Small intestine (tissue), 7 donors: Measurements from ENCODE around the gene SDHB. TPM values are rescaled to one million over a fixed set of nuclear protein-coding genes. Genes with fewer than 3 reads are reported as not detected.

ENCODE experiments used
- DNase-seq, 2 donors: peaks; one replicate each; pipeline versions ENCODE4 v3.0.0 to v3.0.0-alpha.2; 2013
- FAIRE-seq: peaks from 2 replicates; lab custom pipeline; 2012; peaks lifted over from hg19 to GRCh38; lab: Jason Lieb, UNC
- H3K27ac ChIP-seq, 3 donors: one replicate each; pipeline ENCODE4 v1.5.1; 2013; ENCODE audit warnings: low read length in 2 of 3, mild to moderate bottlenecking in 2 of 3, control low read depth in 1 of 3, inconsistent platforms in 1 of 3, low read depth in 1 of 3, moderate library complexity in 1 of 3
- H3K27me3 ChIP-seq, 3 donors: one replicate each; pipeline ENCODE4 v1.6.1; 2013; ENCODE audit warnings: low read length in 3 of 3, inconsistent platforms in 1 of 3; ENCODE audit not compliant: control insufficient read depth in 3 of 3, insufficient read depth in 3 of 3
- H3K36me3 ChIP-seq, 3 donors: one replicate each; pipeline ENCODE4 v1.6.1; 2013; ENCODE audit warnings: low read length in 3 of 3, inconsistent platforms in 1 of 3, low read depth in 1 of 3, mild to moderate bottlenecking in 1 of 3, moderate library complexity in 1 of 3; ENCODE audit not compliant: control insufficient read depth in 3 of 3, insufficient read depth in 2 of 3
- H3K4me1 ChIP-seq, 3 donors: one replicate each; pipeline ENCODE4 v1.6.1; 2013; ENCODE audit warnings: low read length in 2 of 3, inconsistent platforms in 1 of 3, low read depth in 1 of 3, mild to moderate bottlenecking in 1 of 3, moderate library complexity in 1 of 3; ENCODE audit not compliant: control insufficient read depth in 3 of 3, insufficient read depth in 2 of 3
- H3K4me3 ChIP-seq, 3 donors: one replicate each; pipeline ENCODE4 v1.5.1; 2013; ENCODE audit warnings: low read length in 3 of 3, control low read depth in 1 of 3, inconsistent platforms in 1 of 3, low read depth in 1 of 3, mild to moderate bottlenecking in 1 of 3, moderate library complexity in 1 of 3
- H3K9me3 ChIP-seq, 2 donors: one replicate each; pipeline ENCODE4 v1.6.1; 2013; ENCODE audit warnings: low read depth in 1 of 2, low read length in 1 of 2; ENCODE audit not compliant: control insufficient read depth in 2 of 2, insufficient read depth in 1 of 2
- WGBS, 3 donors: extraction: QIAGEN DNeasy Blood & Tissue Kit; methylation state at CpG; one replicate each; pipeline ENCODE4 v1.1.7; 2013; 5-methylcytosine and 5-hydroxymethylcytosine counted together
- polyA plus RNA-seq, 4 donors: library from polyadenylated mRNA; stranded (reverse) in 3 of 4; unstranded in 1 of 4; fragments of 200-250 nt in 3 of 4; fragments of 120-200 nt in 1 of 4; gene quantifications; one replicate each; pipeline versions ENCODE4 v1.2.1 to v1.2.3, GENCODE V29; 2013
- donor health status: healthy with polysubstance abuse.
- donor health status: control.
- donor health status: control.
- donor health status: Bipolar disorder and iron deficiency.
- donor health status: healthy.

SDHB gene
- polyA plus RNA-seq, 4 donors = 145 to 380 (median 224) TPM

GRCh38 chr1:17001760-17002523, 51.9 kb downstream of the SDHB start:
- H3K27me3 ChIP-seq = no peaks in the 10 kb centered on the region
- H3K36me3 ChIP-seq = peaks cover 2 to 60% (median 8%) of the 10 kb centered on the region in 3 donors
- DNase-seq (no peak), FAIRE-seq (no peak)
- H3K4me1 ChIP-seq = no peaks in the 10 kb centered on the region
- no peaks in the 10 kb centered on the region for H3K9me3 ChIP-seq
- WGBS, 3 donors = 94 to 95% (median 95%) methylated on average over 18 to 19 of the region's 19 CpGs
- H3K27ac ChIP-seq = no peak overlapping the region
- no peak overlapping the region for H3K4me3 ChIP-seq

GRCh38 chr1:16999863-17000262, 54.0 kb downstream of the SDHB start:
- Histone ChIP-seq H3K36me3 (peaks cover 2 to 70% (median 10%) of the 10 kb centered on the region in 3 donors), H3K27me3 (no peaks in the 10 kb centered on the region), H3K4me3 (no peak overlapping the region), H3K4me1 (no peaks in the 10 kb centered on the region), H3K9me3 (no peaks in the 10 kb centered on the region), H3K27ac (no peak overlapping the region)
- no peak for FAIRE-seq
- no peak for DNase-seq
- WGBS, 3 donors = 84 to 92% (median 92%) methylated on average over 8 of the region's 8 CpGs

GRCh38 chr1:16998589-16998988, 55.2 kb downstream of the SDHB start:
- no peak overlapping the region for H3K27ac ChIP-seq
- no peak overlapping the region for H3K4me3 ChIP-seq
- peaks cover 2 to 65% (median 3%) of the 10 kb centered on the region in 3 donors for H3K36me3 ChIP-seq
- H3K4me1 ChIP-seq = no peaks in the 10 kb centered on the region
- no peaks in the 10 kb centered on the region for H3K27me3 ChIP-seq
- H3K9me3 ChIP-seq = no peaks in the 10 kb centered on the region
- WGBS, 3 donors = 75 to 81% (median 80%) methylated on average over 10 of the region's 10 CpGs
- no peak for FAIRE-seq
- DNase-seq = no peak

GRCh38 chr1:16996845-16997244, 57.0 kb downstream of the SDHB start:
- Histone ChIP-seq H3K27me3 (no peaks in the 10 kb centered on the region), H3K4me1 (no peaks in the 10 kb centered on the region), H3K4me3 (no peak overlapping the region), H3K36me3 (peaks cover 2 to 64% (median 3%) of the 10 kb centered on the region in 3 donors), H3K9me3 (no peaks in the 10 kb centered on the region), H3K27ac (no peak overlapping the region)
- FAIRE-seq (no peak), DNase-seq (no peak)
- 94 to 97% (median 96%) methylated on average over 14 of the region's 14 CpGs for WGBS, 3 donors

- Histone ChIP-seq H3K9me3 (no peaks in the 10 kb centered on the region), H3K27me3 (no peaks in the 10 kb centered on the region), H3K4me3 (no peak overlapping the region), H3K27ac (no peak overlapping the region), H3K36me3 (peaks cover 2 to 69% (median 5%) of the 10 kb centered on the region in 3 donors), H3K4me1 (no peaks in the 10 kb centered on the region)
- no peak for DNase-seq
- WGBS, 3 donors = 92 to 93% (median 93%) methylated on average over 10 to 15 of the region's 15 CpGs
- no peak for FAIRE-seq
These were observed 60.3 kb downstream of the SDHB start for GRCh38 chr1:16993521-16994038.

- 92 to 97% (median 95%) methylated on average over 9 of the region's 9 CpGs for WGBS, 3 donors
- Histone ChIP-seq H3K36me3 (peaks cover 0 to 69% (median 7%) of the 10 kb centered on the region in 3 donors), H3K4me3 (no peak overlapping the region), H3K27ac (no peak overlapping the region), H3K9me3 (no peaks in the 10 kb centered on the region), H3K4me1 (no peaks in the 10 kb centered on the region), H3K27me3 (no peaks in the 10 kb centered on the region)
- FAIRE-seq (no peak), DNase-seq (no peak)
These were observed 61.2 kb downstream of the SDHB start for GRCh38 chr1:16992675-16993074.

- no peak for DNase-seq
These were observed 61.7 kb downstream of the SDHB start for GRCh38 chr1:16992102-16992501.

GRCh38 chr1:16991571-16991970, 62.3 kb downstream of the SDHB start:
- H3K36me3 ChIP-seq = peaks cover 1 to 75% (median 7%) of the 10 kb centered on the region in 3 donors
- H3K9me3 ChIP-seq = no peaks in the 10 kb centered on the region
- FAIRE-seq = no peak
- DNase-seq = no peak
- no peaks in the 10 kb centered on the region for H3K4me1 ChIP-seq
- WGBS, 3 donors = 96 to 98% (median 97%) methylated on average over 12 of the region's 12 CpGs
- no peak overlapping the region for H3K4me3 ChIP-seq
- H3K27ac ChIP-seq = no peak overlapping the region
- no peaks in the 10 kb centered on the region for H3K27me3 ChIP-seq

More at GRCh38 chr1:16992102-16992501, 61.7 kb downstream of the SDHB start:
- Histone ChIP-seq H3K4me3 (no peak overlapping the region), H3K4me1 (no peaks in the 10 kb centered on the region), H3K36me3 (peaks cover 0 to 74% (median 7%) of the 10 kb centered on the region in 3 donors), H3K9me3 (no peaks in the 10 kb centered on the region), H3K27ac (no peak overlapping the region), H3K27me3 (no peaks in the 10 kb centered on the region)
- no peak for FAIRE-seq
- 87 to 100% (median 94%) methylated on average over 6 to 12 of the region's 12 CpGs for WGBS, 3 donors
